ENCODE results near the gene API5.

DNA sequence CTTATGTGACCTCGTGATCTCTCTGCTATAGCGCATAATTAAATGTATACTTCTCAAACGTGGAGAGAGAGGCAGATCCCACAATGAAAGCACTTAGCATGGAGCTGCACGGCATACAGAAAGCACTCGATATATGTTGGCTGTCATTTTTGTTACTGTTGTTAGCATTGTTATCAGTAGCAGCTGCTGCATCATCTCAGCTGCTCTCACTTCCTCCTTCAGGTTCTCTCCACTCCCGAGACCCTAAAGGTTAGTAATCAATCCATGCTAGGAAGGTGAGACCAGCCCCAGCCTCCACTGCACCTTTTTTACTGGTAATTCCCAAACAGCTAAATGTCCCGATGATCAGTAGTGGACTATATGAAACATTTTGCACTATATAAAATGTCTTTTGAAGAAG lies 13.4 kb upstream of the API5 start:
- TF ChIP-seq CTCF (conservative IDR thresholded peaks at IDR 0.05; ENCODE audit: low read depth in 2 of 2) (no peak), JUNB (IDR thresholded peaks at IDR 0.05; ENCODE audit: unreplicated experiment) (no peak), POLR2AphosphoS5 (IDR thresholded peaks at IDR 0.05; ENCODE audit: low read depth) (no peak), EZH2 (IDR thresholded peaks at IDR 0.05; ENCODE audit: low read depth, unreplicated experiment) (no peak), EZH2phosphoT487 (IDR thresholded peaks at IDR 0.05; ENCODE audit: unreplicated experiment) (no peak), ZNF114 (CRISPR knock-in tag; IDR thresholded peaks at IDR 0.05) (no peak), NANOG (IDR thresholded peaks at IDR 0.05; ENCODE audit: borderline replicate concordance) (no peak)
- TF ChIP-seq, protein P1, sequence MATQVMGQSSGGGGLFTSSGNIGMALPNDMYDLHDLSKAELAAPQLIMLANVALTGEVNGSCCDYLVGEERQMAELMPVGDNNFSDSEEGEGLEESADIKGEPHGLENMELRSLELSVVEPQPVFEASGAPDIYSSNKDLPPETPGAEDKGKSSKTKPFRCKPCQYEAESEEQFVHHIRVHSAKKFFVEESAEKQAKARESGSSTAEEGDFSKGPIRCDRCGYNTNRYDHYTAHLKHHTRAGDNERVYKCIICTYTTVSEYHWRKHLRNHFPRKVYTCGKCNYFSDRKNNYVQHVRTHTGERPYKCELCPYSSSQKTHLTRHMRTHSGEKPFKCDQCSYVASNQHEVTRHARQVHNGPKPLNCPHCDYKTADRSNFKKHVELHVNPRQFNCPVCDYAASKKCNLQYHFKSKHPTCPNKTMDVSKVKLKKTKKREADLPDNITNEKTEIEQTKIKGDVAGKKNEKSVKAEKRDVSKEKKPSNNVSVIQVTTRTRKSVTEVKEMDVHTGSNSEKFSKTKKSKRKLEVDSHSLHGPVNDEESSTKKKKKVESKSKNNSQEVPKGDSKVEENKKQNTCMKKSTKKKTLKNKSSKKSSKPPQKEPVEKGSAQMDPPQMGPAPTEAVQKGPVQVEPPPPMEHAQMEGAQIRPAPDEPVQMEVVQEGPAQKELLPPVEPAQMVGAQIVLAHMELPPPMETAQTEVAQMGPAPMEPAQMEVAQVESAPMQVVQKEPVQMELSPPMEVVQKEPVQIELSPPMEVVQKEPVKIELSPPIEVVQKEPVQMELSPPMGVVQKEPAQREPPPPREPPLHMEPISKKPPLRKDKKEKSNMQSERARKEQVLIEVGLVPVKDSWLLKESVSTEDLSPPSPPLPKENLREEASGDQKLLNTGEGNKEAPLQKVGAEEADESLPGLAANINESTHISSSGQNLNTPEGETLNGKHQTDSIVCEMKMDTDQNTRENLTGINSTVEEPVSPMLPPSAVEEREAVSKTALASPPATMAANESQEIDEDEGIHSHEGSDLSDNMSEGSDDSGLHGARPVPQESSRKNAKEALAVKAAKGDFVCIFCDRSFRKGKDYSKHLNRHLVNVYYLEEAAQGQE (IDR thresholded peaks at IDR 0.05; ENCODE audit: unreplicated experiment), result no peak
